ENCODE data around the gene LARGE1.

Gene LARGE1

GRCh38 chr22:33819743-33820142 lies 100.5 kb downstream of the LARGE1 start:
- no peak for DNase-seq (ENCODE audit: low spot score)

GRCh38 chr22:33817512-33818127 lies 102.7 kb downstream of the LARGE1 start:
- no peak for DNase-seq (ENCODE audit: low spot score)

- DNase-seq (ENCODE audit: low spot score) = no peak
Observed at GRCh38 chr22:33812360-33812977, 107.8 kb downstream of the LARGE1 start.

- no peak for DNase-seq (ENCODE audit: low spot score)
Observed at GRCh38 chr22:33811686-33812085, 108.6 kb downstream of the LARGE1 start.

GRCh38 chr22:33811208-33811607 lies 109.1 kb downstream of the LARGE1 start:
- DNase-seq (ENCODE audit: low spot score) = no peak

GRCh38 chr22:33807470-33807869 lies 112.8 kb downstream of the LARGE1 start:
- no peak for DNase-seq (ENCODE audit: low spot score)

GRCh38 chr22:33806191-33806590 lies 114.1 kb downstream of the LARGE1 start:
- no peak for DNase-seq (ENCODE audit: low spot score)

GRCh38 chr22:33803371-33804282 lies 116.6 kb downstream of the LARGE1 start:
- peak; percentile 79 for DNase-seq (ENCODE audit: low spot score)

- no peak for DNase-seq (ENCODE audit: low spot score)
Observed at GRCh38 chr22:33798401-33798800, 121.9 kb downstream of the LARGE1 start.

- DNase-seq (ENCODE audit: low spot score) = no peak
Observed at GRCh38 chr22:33796494-33796893, 123.8 kb downstream of the LARGE1 start.

- DNase-seq (ENCODE audit: low spot score) = no peak
Observed at GRCh38 chr22:33793475-33793874, 126.8 kb downstream of the LARGE1 start.

GRCh38 chr22:33792832-33793231 lies 127.4 kb downstream of the LARGE1 start:
- DNase-seq (ENCODE audit: low spot score) = no peak

- no peak for DNase-seq (ENCODE audit: low spot score)
Observed at GRCh38 chr22:33789690-33790253, 130.5 kb downstream of the LARGE1 start.

GRCh38 chr22:33788927-33789326 lies 131.3 kb downstream of the LARGE1 start:
- no peak for DNase-seq (ENCODE audit: low spot score)

- no peak for DNase-seq (ENCODE audit: low spot score)
Observed at GRCh38 chr22:33787645-33788456, 132.4 kb downstream of the LARGE1 start.

- no peak for DNase-seq (ENCODE audit: low spot score)
Observed at GRCh38 chr22:33786149-33786548, 134.1 kb downstream of the LARGE1 start.

GRCh38 chr22:33785283-33785968 lies 134.8 kb downstream of the LARGE1 start:
- peak; percentile 87 for DNase-seq (ENCODE audit: low spot score)

GRCh38 chr22:33781411-33781810 lies 138.9 kb downstream of the LARGE1 start:
- no peak for DNase-seq (ENCODE audit: low spot score)

- DNase-seq (ENCODE audit: low spot score) = peak; percentile 7
Observed at GRCh38 chr22:33780531-33781136, 139.6 kb downstream of the LARGE1 start.

GRCh38 chr22:33779243-33779642 lies 141.0 kb downstream of the LARGE1 start:
- DNase-seq (ENCODE audit: low spot score) = no peak

GRCh38 chr22:33776491-33776890 lies 143.8 kb downstream of the LARGE1 start:
- DNase-seq (ENCODE audit: low spot score) = no peak

Measured in kidney tubule cell (primary cell).